Suprapubic skin (tissue), 4 donors: ENCODE measurements around the gene CC2D1A. TPM values are rescaled to one million over a fixed set of nuclear protein-coding genes. Genes with fewer than 3 reads are reported as not detected.

Source experiments
- DNase-seq, 2 donors: peaks; one replicate each; pipeline ENCODE4 v3.0.0-alpha.2; 2019; ENCODE audit warnings: low spot score in 2 of 2
- H3K27ac ChIP-seq: fragments of 200-600 bp; sonication (generic); one replicate; pipeline ENCODE4 v1.5.1; 2019
- H3K27me3 ChIP-seq: fragments of 200-600 bp; sonication (generic); one replicate; pipeline ENCODE4 v1.5.1; 2019
- H3K36me3 ChIP-seq: fragments of 200-600 bp; sonication (generic); one replicate; pipeline ENCODE4 v1.5.1; 2019
- H3K4me1 ChIP-seq: fragments of 200-600 bp; sonication (generic); one replicate; pipeline ENCODE4 v1.5.1; 2019
- H3K4me3 ChIP-seq: fragments of 200-600 bp; sonication (generic); one replicate; pipeline ENCODE4 v1.5.1; 2019; ENCODE audit warnings: mild to moderate bottlenecking
- H3K9me3 ChIP-seq: fragments of 200-600 bp; sonication (generic); one replicate; pipeline ENCODE4 v1.5.1; 2019
- CTCF ChIP-seq, 2 donors: fragments of 200-600 bp in 1 of 2; fragments of 450-650 bp in 1 of 2; sonication (generic) in 1 of 2; IDR thresholded peaks; one replicate each; pipeline ENCODE4 v1.5.1; 2016 to 2019; ENCODE audit warnings: antibody characterized with exemption in 2 of 2, mild to moderate bottlenecking in 1 of 2, moderate library complexity in 1 of 2
- EP300 ChIP-seq: sonication (generic); formaldehyde crosslinking; IDR thresholded peaks from one replicate; pipeline ENCODE4 v1.6.1; 2017; ENCODE audit warnings: antibody characterized with exemption
- POLR2A ChIP-seq, 2 donors: fragments of 450-650 bp; IDR thresholded peaks; one replicate each; pipeline ENCODE4 v1.6.1; 2017; ENCODE audit warnings: antibody characterized with exemption in 2 of 2, mild to moderate bottlenecking in 2 of 2, moderate library complexity in 2 of 2
- POLR2AphosphoS5 ChIP-seq, 3 donors: sonication (generic); formaldehyde crosslinking; IDR thresholded peaks; one replicate each; pipeline ENCODE4 v1.6.1; 2017; ENCODE audit warnings: antibody characterized with exemption in 3 of 3
- WGBS: methylation state at CpG from one replicate; pipeline ENCODE4 v1.1.5; 2018; 5-methylcytosine and 5-hydroxymethylcytosine counted together
- total RNA-seq, 4 donors: library from RNA; depleted of rRNA; stranded (reverse); fragments of >200 nt; gene quantifications; one replicate each; pipeline ENCODE4 v1.1.0, GENCODE V29; 2016

Gene CC2D1A
- total RNA-seq, 4 donors from 2014 or later, result 48.0 to 94.9 (median 66.7) TPM

DNA sequence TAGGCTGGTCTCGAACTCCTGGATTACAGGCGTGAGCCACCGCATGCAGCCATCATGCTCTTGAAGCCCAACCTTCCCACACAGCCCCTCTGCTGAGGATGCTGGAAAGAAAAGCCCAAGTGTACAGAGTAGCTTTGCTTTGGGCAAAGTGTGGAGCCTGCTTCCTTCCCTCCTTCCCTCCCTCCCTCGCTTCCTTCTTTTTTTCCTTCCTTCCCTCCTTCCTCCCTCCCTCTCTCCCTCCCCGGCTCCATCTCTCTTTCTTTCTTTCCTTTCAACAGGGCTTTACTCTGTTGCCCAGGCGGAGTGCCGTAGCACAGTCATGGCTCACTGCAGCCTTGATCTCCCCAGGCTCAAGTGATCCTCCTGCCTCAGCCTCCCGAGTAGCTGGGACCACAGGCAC lies 2.7 kb downstream of the CC2D1A start:
- Histone ChIP-seq H3K27ac (no peak overlapping the region), H3K9me3 (no peaks in the 10 kb centered on the region), H3K36me3 (peaks cover 25% of the 10 kb centered on the region), H3K4me1 (peaks cover 17% of the 10 kb centered on the region), H3K27me3 (no peaks in the 10 kb centered on the region), H3K4me3 (no peak overlapping the region)
- TF ChIP-seq POLR2A (IDR thresholded peaks at IDR 0.05) (no peak), EP300 (no peak), CTCF (IDR thresholded peaks at IDR 0.05) (no peak), POLR2AphosphoS5 (IDR thresholded peaks at IDR 0.05) (no peak)
- WGBS, result 93% methylated on average over 8 of the region's 8 CpGs
- no peak for DNase-seq

DNA sequence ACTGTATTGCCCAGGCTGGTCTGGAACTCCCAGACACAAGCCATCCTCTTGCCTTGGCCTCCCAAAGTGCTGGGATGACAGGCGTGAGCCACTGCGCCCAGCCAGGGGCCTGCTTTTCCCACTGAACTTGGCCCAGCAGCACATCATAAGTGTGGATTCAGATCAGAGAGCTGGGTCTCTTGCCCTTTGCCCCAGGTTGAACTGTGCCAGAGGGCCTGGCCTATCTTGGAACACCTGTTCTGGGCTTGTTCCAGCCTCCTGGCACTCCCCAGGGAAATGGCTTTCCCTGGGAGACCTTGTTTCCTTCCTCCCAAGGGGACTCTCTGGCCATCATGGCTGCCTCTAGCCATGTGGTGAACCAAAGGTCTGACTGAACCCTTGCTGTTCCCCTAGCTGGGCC lies 3.4 kb downstream of the CC2D1A start:
- Histone ChIP-seq H3K27ac (no peak overlapping the region), H3K4me3 (no peak overlapping the region), H3K36me3 (peaks cover 33% of the 10 kb centered on the region), H3K4me1 (peaks cover 17% of the 10 kb centered on the region), H3K27me3 (no peaks in the 10 kb centered on the region), H3K9me3 (no peaks in the 10 kb centered on the region)
- no peak for TF ChIP-seq CTCF (IDR thresholded peaks at IDR 0.05)
- no peak for TF ChIP-seq POLR2AphosphoS5 (IDR thresholded peaks at IDR 0.05)
- no peak for TF ChIP-seq EP300
- TF ChIP-seq POLR2A (IDR thresholded peaks at IDR 0.05), result no peak
- no peak for DNase-seq
- WGBS, result 92% methylated on average over 2 of the region's 2 CpGs

GRCh38 chr19:13913352-13913751 lies 7.4 kb downstream of the CC2D1A start:
- H3K9me3 ChIP-seq, result no peaks in the 10 kb centered on the region
- DNase-seq, result no peak
- H3K36me3 ChIP-seq, result peaks cover 63% of the 10 kb centered on the region
- H3K4me3 ChIP-seq, result no peak overlapping the region
- H3K27me3 ChIP-seq, result no peaks in the 10 kb centered on the region
- TF ChIP-seq EP300 (no peak), POLR2A (IDR thresholded peaks at IDR 0.05) (no peak), CTCF (IDR thresholded peaks at IDR 0.05) (no peak), POLR2AphosphoS5 (IDR thresholded peaks at IDR 0.05) (no peak)
- WGBS, result 91% methylated on average over 10 of the region's 17 CpGs
- H3K4me1 ChIP-seq, result no peaks in the 10 kb centered on the region
- no peak overlapping the region for H3K27ac ChIP-seq

DNA sequence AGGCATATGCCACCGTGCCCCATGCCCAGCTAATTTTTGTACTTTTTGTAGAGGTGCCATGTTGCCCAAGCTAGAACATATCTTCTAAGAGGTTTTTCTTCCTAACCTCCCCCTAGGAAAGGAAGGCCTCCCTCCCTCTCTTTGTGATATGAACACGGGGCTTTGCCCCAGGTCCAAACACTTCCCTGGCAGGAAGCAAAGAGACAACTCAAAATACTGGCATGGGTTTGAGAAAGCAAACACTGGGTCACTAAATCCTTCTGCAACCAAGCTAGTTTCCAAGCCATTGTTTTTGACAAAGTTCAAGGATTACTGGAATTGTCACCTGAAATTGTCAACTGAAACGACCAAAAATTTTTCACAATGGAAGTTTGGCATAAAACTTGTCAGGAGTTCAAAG lies 8.8 kb downstream of the CC2D1A start:
- H3K4me3 ChIP-seq, result no peak overlapping the region
- H3K36me3 ChIP-seq, result peaks cover 77% of the 10 kb centered on the region
- no peaks in the 10 kb centered on the region for H3K9me3 ChIP-seq
- no peak overlapping the region for H3K27ac ChIP-seq
- H3K27me3 ChIP-seq, result no peaks in the 10 kb centered on the region
- 82% methylated on average over 3 of the region's 3 CpGs for WGBS
- H3K4me1 ChIP-seq, result no peaks in the 10 kb centered on the region
- no peak for TF ChIP-seq POLR2A (IDR thresholded peaks at IDR 0.05)
- TF ChIP-seq POLR2AphosphoS5 (IDR thresholded peaks at IDR 0.05), result no peak
- no peak for TF ChIP-seq CTCF (IDR thresholded peaks at IDR 0.05)
- no peak for TF ChIP-seq EP300
- DNase-seq, result no peak

DNA sequence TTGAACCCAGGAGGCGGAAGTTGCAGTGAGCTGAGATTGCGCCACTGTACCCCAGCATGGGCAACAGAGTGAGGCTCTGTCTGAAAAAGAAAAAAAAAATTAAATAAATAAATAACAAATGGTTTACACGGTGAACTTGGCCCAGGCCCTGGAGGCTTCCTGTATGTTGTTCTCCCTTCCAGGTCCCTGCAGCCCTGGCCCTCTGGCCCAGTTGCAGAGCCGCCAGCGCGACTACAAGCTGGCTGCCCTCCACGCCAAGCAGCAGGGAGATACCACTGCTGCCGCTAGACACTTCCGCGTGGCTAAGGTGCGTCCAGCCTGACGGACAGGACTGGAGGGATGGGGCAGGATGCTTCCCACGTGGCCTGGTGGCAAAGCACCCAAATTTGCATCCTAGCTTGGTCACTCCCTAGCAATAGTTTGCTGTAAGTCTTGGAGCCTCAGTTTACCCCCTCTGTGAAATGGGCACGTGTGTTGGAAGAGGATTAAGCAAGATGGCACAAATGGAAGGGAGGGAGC lies 11.9 kb downstream of the CC2D1A start:
- Histone ChIP-seq H3K4me1 (no peaks in the 10 kb centered on the region), H3K9me3 (no peaks in the 10 kb centered on the region), H3K27me3 (no peaks in the 10 kb centered on the region), H3K36me3 (peaks cover 88% of the 10 kb centered on the region), H3K27ac (no peak overlapping the region), H3K4me3 (no peak overlapping the region)
- WGBS, result 88% methylated on average over 14 of the region's 14 CpGs
- no peak for DNase-seq
- no peak for TF ChIP-seq EP300
- no peak for TF ChIP-seq POLR2AphosphoS5 (IDR thresholded peaks at IDR 0.05)
- no peak for TF ChIP-seq CTCF (IDR thresholded peaks at IDR 0.05)
- no peak for TF ChIP-seq POLR2A (IDR thresholded peaks at IDR 0.05)
